DND-41 (cell line): ENCODE data around the gene ELAVL1.
"Not testable (repeated sequence)": the region's sequence is repeated elsewhere in the genome, so short reads cannot be mapped to it uniquely, and the experiment has no call there.

Experiments used
- CTCF ChIP-seq: IDR thresholded peaks from 2 replicates; pipeline ENCODE4 v1.5.1; 2012; ENCODE audit warnings: borderline replicate concordance, low read length, moderate library complexity, mild to moderate bottlenecking; ENCODE audit not compliant: poor library complexity, severe bottlenecking; ENCODE audit errors: extremely low read depth
- EZH2 ChIP-seq: IDR thresholded peaks from 3 replicates; pipeline ENCODE4 v1.6.1; 2012; ENCODE audit warnings: borderline replicate concordance, low read depth, mild to moderate bottlenecking, moderate library complexity, low read length, inconsistent platforms; ENCODE audit not compliant: severe bottlenecking

- TF ChIP-seq CTCF, EZH2: not testable (repeated sequence)
Measured at GRCh38 chr19:7961082-7961481, 44.4 kb downstream of the ELAVL1 start.
